Tibial nerve (tissue), 4 donors: ENCODE data around the gene XPNPEP2.

Experiments
- CTCF ChIP-seq, 5 experiments: fragments of 200-600 bp in 3 of 5; fragments of 450-650 bp in 2 of 5; sonication (generic) in 3 of 5; IDR thresholded peaks; one replicate each; pipeline ENCODE4 v1.5.1; 2016 to 2019; ENCODE audit warnings: antibody characterized with exemption in 5 of 5, mild to moderate bottlenecking in 3 of 5, moderate library complexity in 2 of 5
- EP300 ChIP-seq, 2 donors: sonication (generic); formaldehyde crosslinking; IDR thresholded peaks; one replicate each; pipeline ENCODE4 v1.6.1; 2017; ENCODE audit warnings: antibody characterized with exemption in 2 of 2, mild to moderate bottlenecking in 1 of 2
- POLR2A ChIP-seq, 2 donors: fragments of 450-650 bp; IDR thresholded peaks; one replicate each; pipeline ENCODE4 v1.6.1; 2017; ENCODE audit warnings: antibody characterized with exemption in 2 of 2, mild to moderate bottlenecking in 2 of 2, moderate library complexity in 2 of 2

- TF ChIP-seq POLR2A (IDR thresholded peaks at IDR 0.05), result no peak
- TF ChIP-seq EP300 (IDR thresholded peaks at IDR 0.05), result no peak
- no peak for TF ChIP-seq CTCF (IDR thresholded peaks at IDR 0.05)
Measured at GRCh38 chrX:129689796-129690195, 49.0 kb upstream of the XPNPEP2 start.
